ENCODE results near the gene TGFBR3.

- TF ChIP-seq REST (IDR thresholded peaks at IDR 0.05; ENCODE audit: insufficient read depth in 1 of 2, low read depth in 2 of 2, low read length in 2 of 2) (no peak), TAF1 (IDR thresholded peaks at IDR 0.05; ENCODE audit: borderline replicate concordance, insufficient read depth, low read length) (no peak)
Measured at GRCh38 chr1:91670781-91671180, 215.2 kb downstream of the TGFBR3 start.
